ENCODE measurements around the gene GNG7. TPM values are rescaled to one million over a fixed set of nuclear protein-coding genes. Genes with fewer than 3 reads are reported as not detected.
A peak's percentile ranks its signal among the peaks of the same experiment; 100 is the strongest.
"Not testable (repeated sequence)": the region's sequence is repeated elsewhere in the genome, so short reads cannot be mapped to it uniquely, and the experiment has no call there.

Gene GNG7
- polyA plus RNA-seq, 6 donors from 2014 or later: 49.1 to 72.0 (median 60.9) TPM

- peak; percentile 72 to 77 for ATAC-seq (ENCODE audit: low read depth in 2 of 2)
- no peaks in the 10 kb centered on the region for H3K27me3 Mint-ChIP-seq
- peak overlapping the region in 5 of 6 donors; percentile 36 to 85 (median 75) for H3K27ac Mint-ChIP-seq
- no peaks in the 10 kb centered on the region for H3K36me3 Mint-ChIP-seq
- peak; percentile 18 for DNase-seq
- H3K4me1 Mint-ChIP-seq: peaks cover 24 to 35% (median 26%) of the 10 kb centered on the region in 3 donors
- peak overlapping the region in 7 of 8 donors; percentile 61 to 85 (median 66) for H3K4me3 Mint-ChIP-seq
- no peaks in the 10 kb centered on the region for H3K9me3 Mint-ChIP-seq
These were observed 158.7 kb downstream of the GNG7 start for GRCh38 chr19:2543463-2544442.

- Mint-ChIP-seq H3K4me3 (peak overlapping the region in 6 of 8 donors; percentile 61 to 85 (median 68)), H3K27ac (peak overlapping the region in 4 of 6 donors; percentile 29 to 75 (median 42)), H3K4me1 (peaks cover 24 to 35% (median 27%) of the 10 kb centered on the region in 3 donors)
- not testable (repeated sequence) for DNase-seq; H3K9me3 Mint-ChIP-seq; H3K36me3 Mint-ChIP-seq; ATAC-seq (ENCODE audit: low read depth in 2 of 2); H3K27me3 Mint-ChIP-seq
These were observed 159.4 kb downstream of the GNG7 start for GRCh38 chr19:2543072-2543462.

DNA sequence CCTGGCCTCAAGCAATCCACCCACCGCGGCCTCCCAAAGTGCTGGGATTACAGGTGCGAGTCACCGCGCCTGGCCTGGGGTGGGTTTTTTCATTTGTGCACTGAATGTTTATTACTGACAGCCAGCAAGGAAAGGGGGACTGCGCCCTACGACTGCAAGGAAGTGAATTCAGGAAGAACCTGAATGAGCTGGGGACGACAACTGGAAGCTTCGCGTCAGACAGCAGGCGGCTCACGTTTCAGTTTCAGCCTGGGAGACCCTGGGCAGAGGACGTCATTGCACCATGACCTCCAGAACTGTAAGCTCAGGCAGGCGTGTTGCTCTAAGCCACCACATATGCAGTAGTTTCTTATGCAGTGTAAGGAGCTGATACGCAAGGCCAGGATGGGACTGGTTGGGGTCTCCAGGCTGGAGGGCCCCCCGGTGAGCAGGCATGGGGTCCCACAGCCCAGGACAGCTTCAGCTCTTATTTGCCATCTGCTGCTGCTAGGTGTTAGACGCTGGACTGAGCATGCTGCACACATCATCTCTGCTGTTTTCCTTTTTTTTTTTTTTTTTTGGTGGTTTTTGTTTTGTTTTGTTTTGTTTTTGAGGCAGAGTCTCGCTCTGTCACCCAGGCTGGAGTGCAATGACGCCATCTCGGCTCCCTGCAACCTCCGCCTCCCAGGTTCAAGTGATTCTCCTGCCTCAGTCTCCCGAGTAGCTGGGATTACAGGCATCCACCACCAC lies 160.0 kb downstream of the GNG7 start:
- H3K27ac Mint-ChIP-seq: peak overlapping the region in 1 of 6 donors; percentile 17
- no peaks in the 10 kb centered on the region for H3K36me3 Mint-ChIP-seq
- DNase-seq: no peak

GRCh38 chr19:2540646-2541454 lies 161.6 kb downstream of the GNG7 start:
- DNase-seq (no peak), ATAC-seq (ENCODE audit: low read depth in 2 of 2) (no peak)
- no peaks in the 10 kb centered on the region for H3K9me3 Mint-ChIP-seq
- H3K4me1 Mint-ChIP-seq: peaks cover 20 to 36% (median 33%) of the 10 kb centered on the region in 3 donors
- no peak overlapping the region for H3K4me3 Mint-ChIP-seq
- H3K27ac Mint-ChIP-seq: peak overlapping the region in 1 of 6 donors; percentile 42
- H3K27me3 Mint-ChIP-seq: no peaks in the 10 kb centered on the region
- H3K36me3 Mint-ChIP-seq: peaks cover 0 to under 1% of the 10 kb centered on the region in 2 donors

More for the DNA sequence above, 160.0 kb downstream of the GNG7 start:
- Mint-ChIP-seq H3K27me3 (no peaks in the 10 kb centered on the region), H3K4me3 (peak overlapping the region in 2 of 8 donors; percentile 18 to 65), H3K4me1 (peaks cover 24 to 35% (median 33%) of the 10 kb centered on the region in 3 donors), H3K9me3 (no peaks in the 10 kb centered on the region)
- ATAC-seq (ENCODE audit: low read depth in 2 of 2): no peak

DNA sequence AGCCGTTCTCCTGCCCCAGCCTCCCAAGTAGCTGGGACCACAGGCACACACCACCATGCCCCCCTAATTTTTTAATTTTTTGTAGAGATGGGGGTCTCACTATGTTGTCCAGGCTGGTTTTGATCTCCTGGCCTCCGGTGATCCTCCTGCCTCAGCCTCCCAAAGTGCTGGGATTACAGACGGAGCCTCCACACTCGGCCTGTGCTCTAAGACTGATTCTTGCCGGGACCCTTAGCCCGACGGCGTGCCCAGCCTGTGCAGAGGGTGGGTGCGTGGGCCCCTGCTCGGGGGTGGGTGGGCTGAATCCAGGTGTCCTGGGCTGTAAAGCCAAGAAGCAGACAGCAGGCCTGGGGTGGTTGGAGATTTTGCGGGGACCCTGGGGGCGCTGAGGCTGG lies 162.2 kb downstream of the GNG7 start:
- Mint-ChIP-seq H3K27me3 (no peaks in the 10 kb centered on the region), H3K4me3 (no peak overlapping the region), H3K27ac (peak overlapping the region in 2 of 6 donors; percentile 44 to 59), H3K9me3 (peaks cover 0 to 2% (median 0%) of the 10 kb centered on the region in 7 donors), H3K36me3 (peaks cover 0 to 5% of the 10 kb centered on the region in 2 donors), H3K4me1 (peaks cover 20 to 40% (median 31%) of the 10 kb centered on the region in 3 donors)
- no peak for ATAC-seq (ENCODE audit: low read depth in 2 of 2)
- no peak for DNase-seq

- peaks cover 0 to 4% (median 0%) of the 10 kb centered on the region in 7 donors for H3K9me3 Mint-ChIP-seq
- no peak overlapping the region for H3K4me3 Mint-ChIP-seq
- peak overlapping the region in 1 of 6 donors; percentile 24 for H3K27ac Mint-ChIP-seq
- peaks cover 0 to 16% of the 10 kb centered on the region in 2 donors for H3K36me3 Mint-ChIP-seq
- H3K4me1 Mint-ChIP-seq: peaks cover 16 to 37% (median 32%) of the 10 kb centered on the region in 3 donors
- ATAC-seq (ENCODE audit: low read depth in 2 of 2): no peak
- DNase-seq: no peak
- H3K27me3 Mint-ChIP-seq: no peaks in the 10 kb centered on the region
These were observed 164.3 kb downstream of the GNG7 start for GRCh38 chr19:2538096-2538757.

- ATAC-seq (ENCODE audit: low read depth in 2 of 2); DNase-seq; H3K27me3 Mint-ChIP-seq; H3K9me3 Mint-ChIP-seq; H3K4me3 Mint-ChIP-seq: not testable (repeated sequence)
- Mint-ChIP-seq H3K4me1 (peaks cover 16 to 31% (median 31%) of the 10 kb centered on the region in 3 donors), H3K36me3 (peaks cover under 1 to 16% of the 10 kb centered on the region in 2 donors), H3K27ac (peak overlapping the region in 2 of 6 donors; percentile 24 to 80)
These were observed 164.9 kb downstream of the GNG7 start for GRCh38 chr19:2537584-2537983.

- no peak for DNase-seq
- peaks cover 8 to 22% of the 10 kb centered on the region in 2 donors for H3K36me3 Mint-ChIP-seq
- no peak for ATAC-seq (ENCODE audit: low read depth in 2 of 2)
- peaks cover 21 to 36% (median 28%) of the 10 kb centered on the region in 3 donors for H3K4me1 Mint-ChIP-seq
- H3K4me3 Mint-ChIP-seq: no peak overlapping the region
- H3K27ac Mint-ChIP-seq: peak overlapping the region in 1 of 6 donors; percentile 76
- no peaks in the 10 kb centered on the region for H3K27me3 Mint-ChIP-seq
- peaks cover 0 to 7% (median 3%) of the 10 kb centered on the region in 7 donors for H3K9me3 Mint-ChIP-seq
These were observed 166.0 kb downstream of the GNG7 start for GRCh38 chr19:2536461-2536860.

DNA sequence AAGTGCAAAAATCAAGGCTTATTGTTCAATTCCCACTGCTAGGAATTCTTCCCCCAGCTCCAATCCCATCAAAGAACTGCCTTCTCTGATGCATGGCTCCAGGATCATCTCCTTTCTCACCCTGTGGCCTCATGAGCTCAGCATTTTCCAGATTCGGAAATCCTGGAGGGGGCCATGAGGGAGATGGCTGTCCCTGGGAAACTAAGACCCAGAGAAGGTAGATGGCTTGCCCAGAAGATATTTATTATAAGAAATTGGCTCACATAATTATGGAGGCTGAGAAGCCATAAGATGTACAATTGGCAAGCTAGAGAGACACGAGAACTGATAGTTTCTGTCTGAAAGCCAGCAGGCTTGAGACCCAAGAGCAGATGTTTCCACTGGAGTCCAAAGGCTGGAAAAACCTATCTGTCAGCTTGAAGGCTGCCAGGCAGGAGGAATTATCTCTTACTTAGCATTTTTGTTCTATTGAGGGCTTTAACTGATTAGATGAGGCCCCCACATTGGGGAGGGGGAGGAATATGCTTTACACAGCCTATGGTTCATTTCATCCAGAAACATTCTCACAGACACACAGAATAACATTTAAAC lies 168.0 kb downstream of the GNG7 start:
- peaks cover 15 to 36% (median 26%) of the 10 kb centered on the region in 3 donors for H3K4me1 Mint-ChIP-seq
- H3K4me3 Mint-ChIP-seq: no peak overlapping the region
- peaks cover 8 to 22% of the 10 kb centered on the region in 2 donors for H3K36me3 Mint-ChIP-seq
- DNase-seq (no peak), ATAC-seq (ENCODE audit: low read depth in 2 of 2) (no peak)
- peaks cover 0 to 7% (median 4%) of the 10 kb centered on the region in 7 donors for H3K9me3 Mint-ChIP-seq
- H3K27ac Mint-ChIP-seq: peak overlapping the region in 4 of 6 donors; percentile 35 to 73 (median 61)
- no peaks in the 10 kb centered on the region for H3K27me3 Mint-ChIP-seq

DNA sequence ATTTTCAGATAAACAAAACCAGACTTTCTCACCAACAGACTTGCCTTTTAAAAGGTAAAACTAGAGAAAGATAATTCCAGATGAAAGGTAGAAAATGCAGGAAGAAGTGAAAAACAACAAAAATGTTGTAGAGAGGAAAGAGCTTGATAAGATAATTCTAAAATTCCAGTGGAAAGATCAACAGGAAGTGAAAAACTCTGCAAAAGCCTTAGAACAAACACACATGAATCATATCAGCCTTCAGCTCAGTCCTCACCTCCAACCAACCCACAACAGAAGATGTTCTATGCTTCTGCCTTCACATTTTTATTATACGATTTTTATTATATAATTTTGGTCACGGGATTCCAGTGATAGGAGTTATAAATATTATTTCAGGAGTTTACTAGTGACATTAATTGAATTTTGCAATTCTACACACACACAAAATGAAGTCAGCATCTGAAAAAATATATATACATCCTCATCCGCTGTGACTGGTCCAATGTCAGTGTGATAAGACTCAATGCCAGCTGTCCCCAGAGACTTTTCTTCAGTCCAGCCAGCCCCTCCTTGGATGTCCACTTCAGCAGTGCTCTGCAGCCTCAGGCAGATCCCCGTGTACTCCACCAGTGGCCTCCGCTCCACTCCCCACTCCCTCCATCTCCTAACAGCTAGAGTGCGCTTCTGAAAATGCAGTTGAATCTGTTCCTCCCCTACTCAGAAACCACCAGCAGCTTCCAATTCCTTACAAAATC lies 168.6 kb downstream of the GNG7 start:
- ATAC-seq (ENCODE audit: low read depth in 2 of 2): no peak
- no peaks in the 10 kb centered on the region for H3K27me3 Mint-ChIP-seq
- H3K4me1 Mint-ChIP-seq: peaks cover 14 to 36% (median 26%) of the 10 kb centered on the region in 3 donors
- no peak overlapping the region for H3K4me3 Mint-ChIP-seq
- H3K36me3 Mint-ChIP-seq: peaks cover 8 to 22% of the 10 kb centered on the region in 2 donors
- H3K27ac Mint-ChIP-seq: peak overlapping the region in 4 of 6 donors; percentile 35 to 73 (median 61)
- DNase-seq: no peak
- H3K9me3 Mint-ChIP-seq: peaks cover 0 to 7% (median 4%) of the 10 kb centered on the region in 7 donors

- DNase-seq (no peak), ATAC-seq (ENCODE audit: low read depth in 2 of 2) (no peak)
- peak overlapping the region in 2 of 6 donors; percentile 56 to 85 for H3K27ac Mint-ChIP-seq
- no peaks in the 10 kb centered on the region for H3K27me3 Mint-ChIP-seq
- H3K9me3 Mint-ChIP-seq: peaks cover 0 to 7% (median 4%) of the 10 kb centered on the region in 7 donors
- peaks cover 8 to 22% of the 10 kb centered on the region in 2 donors for H3K36me3 Mint-ChIP-seq
- peaks cover 14 to 34% (median 26%) of the 10 kb centered on the region in 3 donors for H3K4me1 Mint-ChIP-seq
- no peak overlapping the region for H3K4me3 Mint-ChIP-seq
These were observed 169.4 kb downstream of the GNG7 start for GRCh38 chr19:2533072-2533425.
